GM21423 (cell line): Measurements from ENCODE around the gene FNDC11.

ENCODE experiments used
- ATAC-seq: cut with Tn5 transposase; IDR thresholded peaks from one replicate; pipeline ENCODE4 v1.9.1; 2021; ENCODE audit warnings: mild to moderate bottlenecking, moderate library complexity; ENCODE audit not compliant: unreplicated experiment

The FNDC11 gene

DNA sequence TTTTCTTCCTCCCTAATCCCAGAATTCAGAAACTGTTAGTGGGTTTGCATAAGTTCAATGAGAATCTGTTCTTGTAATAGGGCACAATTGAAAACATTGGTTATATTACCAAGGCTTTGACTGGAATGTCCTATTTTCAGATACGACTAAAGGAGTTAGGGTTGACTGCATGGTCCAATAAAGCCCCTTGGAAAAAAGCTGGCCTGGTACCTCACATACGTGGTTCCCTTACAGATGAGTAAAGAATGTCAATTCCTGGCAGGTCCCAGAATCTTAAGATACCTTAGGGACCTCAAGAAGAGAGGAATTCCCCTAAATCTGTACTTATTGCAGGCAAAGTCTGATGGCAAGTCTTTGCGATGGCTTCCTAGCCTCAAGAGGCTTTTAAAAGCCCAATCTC lies 28.8 kb upstream of the FNDC11 start:
- no peak for ATAC-seq

- ATAC-seq, result no peak
These were observed 28.0 kb upstream of the FNDC11 start for GRCh38 chr20:63525971-63526370.

DNA sequence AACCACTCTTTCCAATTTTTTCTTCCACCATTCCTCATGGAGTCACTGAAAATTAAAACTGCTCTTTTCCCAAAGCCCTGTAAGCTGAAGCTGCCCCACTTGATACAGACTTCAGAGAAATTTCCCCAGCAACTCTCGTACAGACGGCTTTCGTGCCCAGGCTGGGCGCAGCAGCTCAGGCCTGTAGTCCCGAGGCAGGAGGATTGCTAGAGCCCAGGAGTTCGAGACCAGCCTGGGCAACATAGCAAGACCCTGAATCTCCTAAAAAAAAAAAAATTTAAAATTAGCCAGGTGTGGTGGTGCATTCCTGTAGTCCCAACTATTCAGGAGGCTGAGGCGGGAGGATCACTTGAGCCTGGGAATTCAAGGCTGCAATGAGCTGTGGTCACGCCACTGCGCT lies 26.8 kb upstream of the FNDC11 start:
- ATAC-seq, result no peak

- no peak for ATAC-seq
These were observed 24.6 kb upstream of the FNDC11 start for GRCh38 chr20:63529180-63529860.

DNA sequence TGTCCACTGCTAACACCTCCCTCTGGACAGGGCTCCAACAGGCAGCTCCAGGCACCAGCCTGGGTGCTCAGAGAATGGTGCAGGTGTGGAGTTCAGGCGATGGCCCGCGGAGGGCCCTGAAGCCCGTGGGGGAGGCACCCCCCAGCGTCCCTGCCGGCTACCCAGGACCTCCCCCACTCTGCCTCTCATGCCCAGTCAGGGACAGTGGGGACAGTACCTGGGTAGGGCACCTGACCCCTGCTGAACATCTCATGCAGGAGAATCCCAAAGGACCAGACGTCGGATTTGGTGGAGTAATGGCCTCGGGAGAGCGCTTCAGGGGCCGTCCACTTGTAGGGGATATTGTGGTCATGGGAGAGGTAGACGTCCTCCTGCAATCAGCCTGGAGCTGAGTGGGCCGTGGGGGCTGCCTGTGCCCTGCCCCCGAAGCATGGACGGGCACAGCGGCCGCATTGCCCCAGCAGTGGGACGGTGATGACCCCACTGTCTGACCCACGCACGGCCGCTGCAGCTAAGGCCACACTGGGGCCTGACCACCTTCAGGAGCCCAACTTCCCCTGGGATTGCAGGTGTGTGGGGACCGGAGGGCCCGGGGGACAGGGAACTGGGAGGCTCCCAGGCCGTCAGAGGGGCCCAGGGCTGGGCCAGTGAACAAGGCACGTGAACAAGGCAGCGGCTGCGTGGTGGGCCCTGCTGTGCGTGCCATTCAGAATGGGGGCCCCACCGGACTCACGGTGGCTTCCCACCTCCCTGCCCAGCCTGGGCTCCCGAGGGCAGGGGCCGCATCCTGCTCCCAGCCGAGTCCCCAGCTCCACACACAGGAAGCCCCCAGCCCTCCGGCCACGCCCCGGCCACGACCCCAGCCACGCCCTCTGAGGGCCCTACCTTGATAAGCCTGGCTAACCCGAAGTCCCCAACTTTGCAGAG lies 23.8 kb upstream of the FNDC11 start:
- ATAC-seq, result no peak

DNA sequence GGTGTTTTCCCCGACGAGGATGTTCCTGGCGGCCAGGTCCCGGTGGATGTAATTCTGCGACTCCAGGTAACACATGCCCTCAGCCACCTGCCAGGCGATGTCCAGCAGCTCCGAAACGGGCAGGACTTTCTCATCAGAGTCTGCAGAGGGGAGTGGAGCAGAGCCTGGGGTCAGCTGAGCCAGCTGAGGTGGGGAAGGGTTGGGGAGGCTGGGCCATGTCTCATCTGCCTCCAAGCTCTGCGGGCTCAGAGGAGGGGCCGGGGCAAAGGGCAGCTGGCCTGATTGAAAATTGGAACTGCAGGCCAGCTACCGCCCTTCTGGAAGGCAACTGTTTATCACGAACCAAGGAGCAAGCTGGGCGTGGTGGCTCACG lies 23.2 kb upstream of the FNDC11 start:
- no peak for ATAC-seq

GRCh38 chr20:63531686-63532448 lies 22.1 kb upstream of the FNDC11 start:
- ATAC-seq, result no peak

GRCh38 chr20:63532449-63532971 lies 21.4 kb upstream of the FNDC11 start:
- no peak for ATAC-seq

DNA sequence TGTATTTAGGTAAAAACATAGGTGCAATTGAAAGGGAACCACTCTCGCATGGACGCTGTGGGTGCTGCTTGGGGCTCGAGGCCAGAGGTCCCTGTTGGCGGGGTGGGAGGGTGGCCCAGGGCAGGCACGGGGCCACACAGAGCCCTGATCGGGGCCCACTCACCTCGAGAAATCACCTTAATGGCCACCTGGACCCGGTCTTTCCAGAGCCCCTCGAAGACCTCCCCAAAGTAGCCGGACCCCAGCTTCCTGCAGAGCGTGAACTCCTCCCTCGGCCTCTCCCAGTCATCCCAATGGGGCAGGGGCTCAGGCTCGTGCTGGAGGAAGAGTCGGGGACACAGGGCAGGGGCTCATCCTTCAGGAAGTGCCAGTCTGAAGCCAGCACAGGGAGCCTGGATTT lies 20.6 kb upstream of the FNDC11 start:
- no peak for ATAC-seq

- no peak for ATAC-seq
These were observed 20.0 kb upstream of the FNDC11 start for GRCh38 chr20:63533871-63534393.

GRCh38 chr20:63534427-63534830 lies 19.5 kb upstream of the FNDC11 start:
- no peak for ATAC-seq

DNA sequence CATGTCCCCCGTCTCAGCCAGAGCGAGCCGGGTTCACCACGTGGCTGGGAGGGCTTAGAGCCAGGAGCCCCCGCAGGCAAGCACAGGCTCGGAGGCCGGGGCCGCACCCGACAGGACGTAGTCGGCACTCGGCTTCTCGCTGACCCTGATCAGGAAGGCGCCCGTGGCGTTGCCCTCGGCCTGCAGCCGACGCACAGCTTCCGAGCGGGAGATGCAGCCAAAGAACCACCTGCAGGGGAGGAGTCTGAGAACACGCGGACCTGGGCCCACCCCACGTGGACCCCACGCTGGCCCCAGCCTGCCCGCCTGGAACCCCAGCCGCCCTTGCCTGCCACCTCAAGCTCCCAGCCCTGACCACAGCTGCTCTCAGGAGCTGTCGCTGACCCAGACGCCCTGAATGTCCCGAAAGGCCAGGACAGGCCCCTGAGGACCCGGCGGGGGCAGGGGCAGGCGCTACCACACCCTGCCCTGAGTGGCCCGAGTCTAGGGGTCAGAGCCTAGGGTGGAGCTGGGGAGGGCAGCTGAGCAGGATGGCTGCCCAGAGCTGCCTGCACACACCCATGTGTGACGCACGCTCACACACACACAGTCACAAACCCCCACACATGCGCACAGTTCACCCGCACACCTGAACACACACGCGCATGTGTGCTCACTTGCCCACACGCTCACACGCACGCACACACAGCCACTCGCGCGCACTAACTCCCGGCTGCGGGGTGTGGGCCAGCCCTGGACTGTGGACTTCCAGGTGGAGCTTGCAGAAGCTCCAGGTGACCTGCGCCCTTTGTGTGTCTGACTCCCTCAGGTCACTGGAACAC lies 18.9 kb upstream of the FNDC11 start:
- ATAC-seq, result no peak

DNA sequence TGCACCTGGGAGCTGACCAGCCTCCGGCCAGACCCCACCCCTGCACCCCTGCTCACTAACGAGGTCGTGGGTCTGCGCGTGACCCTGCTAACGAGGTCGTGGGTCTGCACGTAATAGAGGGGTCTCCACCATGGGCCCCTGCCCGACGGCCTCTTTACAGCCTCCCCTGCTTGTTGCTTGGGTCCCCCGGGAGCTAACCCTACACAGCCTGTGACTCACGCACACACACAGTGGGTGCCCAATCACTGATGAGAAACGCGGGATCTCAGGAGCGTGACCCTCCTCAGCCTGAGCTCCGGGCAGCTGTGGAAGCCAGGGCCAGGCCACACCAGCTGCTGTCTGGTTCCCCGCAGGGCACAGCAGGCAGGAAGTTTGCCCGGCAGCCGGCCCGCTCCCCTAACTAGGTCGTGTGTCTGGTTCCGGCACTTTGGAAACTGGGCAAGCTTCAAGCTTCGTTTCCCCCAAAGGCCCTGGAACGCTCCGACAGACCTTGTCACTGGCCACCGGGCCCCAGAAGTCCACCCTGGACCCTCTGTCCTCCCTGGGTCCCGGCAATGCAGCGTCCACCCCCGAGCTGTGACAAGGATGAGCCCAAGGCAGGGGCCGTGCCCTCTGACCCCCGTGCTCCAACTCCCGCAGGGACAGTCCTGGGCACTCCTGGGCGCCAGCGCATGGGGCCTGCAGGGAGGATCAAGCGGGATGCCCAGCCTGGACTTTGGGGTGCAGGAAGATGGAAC lies 17.6 kb upstream of the FNDC11 start:
- ATAC-seq, result no peak

DNA sequence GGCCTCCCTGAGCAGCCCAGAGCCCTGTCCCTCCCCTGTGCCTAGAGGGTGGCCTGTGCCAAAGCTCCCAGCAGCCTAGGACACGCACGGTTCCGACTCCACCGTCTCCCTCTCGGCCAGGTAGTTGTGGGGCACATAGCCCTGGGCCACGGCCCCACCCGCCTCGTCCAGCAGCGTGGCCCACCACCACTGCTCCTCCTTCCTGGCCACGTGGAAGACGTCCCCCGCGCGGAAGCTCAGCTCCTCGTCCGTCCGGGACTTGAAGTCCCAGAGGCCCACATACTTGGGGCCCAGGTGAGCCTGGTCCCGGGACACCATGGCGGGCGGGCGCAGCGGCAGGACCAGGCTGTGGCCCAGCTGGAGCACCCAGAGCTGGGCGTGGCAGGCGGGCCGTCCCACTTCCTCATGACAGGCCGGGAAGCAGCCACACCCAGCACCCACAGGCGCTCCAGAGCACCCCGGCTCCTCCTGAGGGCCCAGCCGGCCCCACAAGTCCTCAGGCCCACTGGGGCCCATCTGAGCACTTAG lies 16.9 kb upstream of the FNDC11 start, which contains the start of gene PTK6:
Gene PTK6, minus strand, starts transcription at position 380 of the 528 bp plus-strand sequence. Its CDS starts 62 bp downstream, at position 318.
- ATAC-seq, result peak; percentile 8

GRCh38 chr20:63537525-63538203 lies 16.3 kb upstream of the FNDC11 start:
- peak; percentile 76 for ATAC-seq

GRCh38 chr20:63538204-63539091 lies 15.5 kb upstream of the FNDC11 start:
- ATAC-seq, result no peak

DNA sequence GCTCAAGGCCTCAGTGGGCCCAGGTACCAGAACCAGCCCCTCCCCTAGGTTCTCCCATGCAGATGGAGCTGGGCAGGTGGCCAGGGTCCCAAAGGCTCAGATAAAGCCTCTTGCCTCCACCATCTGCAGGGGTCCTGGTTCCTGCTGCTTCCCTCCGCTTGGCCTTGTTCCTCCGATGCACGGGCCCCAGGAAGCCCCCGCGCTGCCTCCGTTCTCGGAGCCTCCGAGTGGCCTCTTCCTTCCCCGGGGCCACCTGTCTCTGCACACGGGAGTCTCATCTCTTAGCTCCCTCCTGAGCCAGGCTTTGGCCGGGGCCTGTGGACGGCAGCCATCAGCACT lies 14.9 kb upstream of the FNDC11 start:
- no peak for ATAC-seq
